DMS79 treated with DMSO at 0.1 percent for 48 hours (cell line): ENCODE data around the gene GALR2.

Experiments used
- DNase-seq: peaks from one replicate; lab custom pipeline; 2025; lab: John Stamatoyannopoulos, UW

GALR2 gene

GRCh38 chr17:76094046-76094445, 19.5 kb downstream of the GALR2 start:
- DNase-seq = no peak

DNA sequence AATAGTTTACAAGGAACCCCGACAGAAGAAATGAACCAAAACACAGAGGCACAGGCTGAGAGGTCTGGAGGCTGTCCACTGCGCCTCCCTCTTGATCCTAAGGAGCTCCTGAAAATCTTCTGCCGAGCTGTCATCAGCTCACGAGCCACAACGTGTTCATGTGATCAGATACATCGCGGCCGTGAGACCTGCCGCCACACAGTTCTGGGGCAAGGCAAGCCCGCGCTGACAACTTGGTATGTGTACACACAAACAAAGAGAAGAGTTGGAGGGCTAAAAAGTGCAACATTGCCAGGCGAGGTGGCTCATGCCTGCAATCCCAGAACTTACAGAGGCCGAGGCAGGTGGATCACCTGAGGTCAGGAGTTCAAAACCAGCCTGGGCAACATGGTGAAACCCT, 21.4 kb downstream of the GALR2 start:
- DNase-seq = no peak

- DNase-seq = no peak
Measured at GRCh38 chr17:76097716-76098295, 23.2 kb downstream of the GALR2 start.

DNA sequence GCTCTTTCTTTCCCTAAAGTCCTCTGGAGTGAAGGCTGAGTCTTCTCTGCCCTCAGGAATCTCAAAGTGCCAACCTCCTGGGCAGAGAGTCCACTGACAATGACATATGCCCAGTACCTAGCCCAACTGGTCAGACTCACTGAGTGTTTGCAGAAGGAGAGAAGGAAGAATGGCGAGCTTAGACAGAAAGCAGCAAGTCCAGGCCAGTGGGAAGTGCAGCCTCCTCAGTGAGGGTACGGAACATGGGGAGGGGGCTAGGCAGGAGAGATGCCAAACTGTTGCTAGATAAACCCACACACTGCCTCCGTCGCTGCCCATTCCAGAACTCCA, 28.3 kb downstream of the GALR2 start:
- no peak for DNase-seq

- DNase-seq = peak; percentile 85
Measured at GRCh38 chr17:76103274-76104139, 28.9 kb downstream of the GALR2 start, which contains the start of gene EXOC7. TSS of gene EXOC7 (minus strand) at chr17:76103787. CDS start at chr17:76103692, 95 bp downstream.

GRCh38 chr17:76104140-76104895, 29.7 kb downstream of the GALR2 start:
- DNase-seq = no peak

- no peak for DNase-seq
Measured at GRCh38 chr17:76104896-76105231, 30.3 kb downstream of the GALR2 start.

DNA sequence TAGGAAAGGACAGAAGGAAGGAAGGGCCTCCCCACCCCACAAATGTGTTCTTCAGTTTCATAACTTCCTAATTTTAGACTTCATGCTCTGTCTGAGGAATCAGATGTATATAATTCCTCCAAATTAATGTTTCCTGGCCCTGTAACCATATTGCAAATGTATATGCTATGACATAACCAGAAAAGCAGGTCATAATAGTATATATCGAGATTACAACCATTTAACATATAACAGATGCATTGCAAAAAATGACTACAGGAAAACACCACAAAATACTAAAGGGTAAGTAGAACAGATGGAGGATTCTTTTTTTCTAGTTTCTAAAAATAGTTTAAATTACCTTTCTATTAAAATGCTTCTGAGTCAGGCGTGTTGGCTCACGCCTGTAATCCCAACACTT, 32.1 kb downstream of the GALR2 start:
- DNase-seq = no peak

DNA sequence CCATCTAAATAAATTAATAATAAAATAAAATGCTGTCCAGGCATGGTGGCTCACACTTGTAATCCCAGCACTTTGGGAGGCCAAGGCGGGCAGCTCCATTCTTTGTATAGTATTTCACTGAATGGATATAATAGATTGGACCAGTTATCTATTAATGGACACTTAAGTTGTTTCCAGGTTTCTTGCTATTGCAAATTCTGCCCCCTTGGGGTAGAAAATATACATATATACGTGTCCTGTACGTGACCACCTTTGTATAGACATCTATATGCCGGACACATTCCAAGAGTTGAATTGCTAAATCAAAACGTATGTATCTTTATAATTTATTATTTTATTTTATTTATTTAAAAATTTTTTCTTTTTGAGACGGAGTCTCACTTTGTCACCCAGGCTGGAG, 32.9 kb downstream of the GALR2 start:
- DNase-seq = no peak

GRCh38 chr17:76111956-76112355, 37.4 kb downstream of the GALR2 start:
- DNase-seq = no peak

GRCh38 chr17:76115138-76115754, 40.7 kb downstream of the GALR2 start:
- DNase-seq = no peak

- DNase-seq = no peak
Measured at GRCh38 chr17:76119409-76120371, 45.1 kb downstream of the GALR2 start.

GRCh38 chr17:76120658-76121008, 46.1 kb downstream of the GALR2 start:
- no peak for DNase-seq

- no peak for DNase-seq
Measured at GRCh38 chr17:76121932-76122430, 47.4 kb downstream of the GALR2 start.

GRCh38 chr17:76122431-76123190, 48.0 kb downstream of the GALR2 start:
- no peak for DNase-seq

- DNase-seq = no peak
Measured at GRCh38 chr17:76123191-76123499, 48.6 kb downstream of the GALR2 start.

- DNase-seq = no peak
Measured at GRCh38 chr17:76123749-76124581, 49.4 kb downstream of the GALR2 start.

DNA sequence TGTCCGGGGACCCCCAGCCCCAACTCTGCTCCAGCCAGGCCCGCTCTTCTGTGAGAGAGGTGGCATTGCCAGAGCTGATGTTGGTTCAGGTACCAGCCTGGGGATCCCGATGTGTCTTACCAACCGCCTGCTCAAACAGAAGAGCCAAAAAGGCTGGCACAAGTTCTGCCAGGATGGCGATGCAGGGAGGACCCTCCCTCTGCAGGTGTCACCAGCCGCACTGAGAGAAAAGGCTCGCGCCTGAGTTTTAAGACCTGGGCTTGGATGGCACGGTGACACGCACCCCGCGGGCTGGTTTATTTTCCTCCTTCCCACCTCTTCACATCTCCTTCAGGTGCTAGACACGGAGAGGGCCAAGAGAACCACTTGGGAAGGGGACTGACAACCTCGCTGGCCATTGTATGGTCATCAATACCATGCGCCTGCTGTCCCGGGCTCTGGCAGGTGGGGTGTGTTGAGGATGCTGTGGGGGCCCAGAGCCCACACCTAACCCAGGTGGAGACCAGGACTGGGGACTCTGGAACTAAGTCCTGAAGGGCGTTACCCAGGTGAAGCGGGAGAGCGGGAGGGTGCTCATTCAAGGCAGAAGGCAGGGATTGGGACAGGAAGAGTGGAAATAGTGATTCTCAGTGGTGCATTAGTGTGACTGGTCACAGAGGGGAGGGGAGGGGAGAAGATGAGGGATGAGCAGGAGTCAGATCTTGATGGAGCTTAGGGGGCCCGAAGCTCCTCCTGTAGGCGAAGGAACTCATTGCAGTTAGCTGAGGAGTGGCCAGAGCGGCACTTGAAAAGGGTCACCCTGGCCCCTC, 50.2 kb downstream of the GALR2 start:
- no peak for DNase-seq

DNA sequence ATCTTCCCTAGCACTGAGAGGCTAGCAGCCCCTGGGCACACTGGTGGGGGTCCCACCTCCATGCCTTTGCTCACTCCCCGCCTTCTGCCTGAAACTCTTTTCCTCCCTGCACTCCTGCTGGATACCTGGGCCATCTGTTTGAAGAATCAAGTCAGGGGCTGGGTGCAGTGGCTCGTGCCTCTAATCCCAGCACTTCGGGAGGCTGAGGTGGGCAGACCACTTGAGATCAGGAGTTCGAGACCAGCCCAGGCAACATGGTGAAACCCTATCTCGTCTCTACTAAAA, 50.8 kb downstream of the GALR2 start:
- no peak for DNase-seq
